ENCODE results near the gene ABCA1.

Gene ABCA1

GRCh38 chr9:104890433-104890770 lies 37.6 kb downstream of the ABCA1 start:
- H3K36me3 ChIP-seq: no peaks in the 10 kb centered on the region; the same call in 1 of the 2 replicates
- no peaks in the 10 kb centered on the region for H3K27me3 ChIP-seq
- H3K4me1 ChIP-seq: peaks cover 12% of the 10 kb centered on the region; the same call in 1 of the 2 replicates
- H3K4me3 ChIP-seq (ENCODE audit: low read depth, low read length): no peak overlapping the region
- no peak for TF ChIP-seq CTCF (IDR thresholded peaks at IDR 0.05; ENCODE audit: low read depth, low read length)
- DNase-seq: no peak
- H3K9me3 ChIP-seq: no peaks in the 10 kb centered on the region

DNA sequence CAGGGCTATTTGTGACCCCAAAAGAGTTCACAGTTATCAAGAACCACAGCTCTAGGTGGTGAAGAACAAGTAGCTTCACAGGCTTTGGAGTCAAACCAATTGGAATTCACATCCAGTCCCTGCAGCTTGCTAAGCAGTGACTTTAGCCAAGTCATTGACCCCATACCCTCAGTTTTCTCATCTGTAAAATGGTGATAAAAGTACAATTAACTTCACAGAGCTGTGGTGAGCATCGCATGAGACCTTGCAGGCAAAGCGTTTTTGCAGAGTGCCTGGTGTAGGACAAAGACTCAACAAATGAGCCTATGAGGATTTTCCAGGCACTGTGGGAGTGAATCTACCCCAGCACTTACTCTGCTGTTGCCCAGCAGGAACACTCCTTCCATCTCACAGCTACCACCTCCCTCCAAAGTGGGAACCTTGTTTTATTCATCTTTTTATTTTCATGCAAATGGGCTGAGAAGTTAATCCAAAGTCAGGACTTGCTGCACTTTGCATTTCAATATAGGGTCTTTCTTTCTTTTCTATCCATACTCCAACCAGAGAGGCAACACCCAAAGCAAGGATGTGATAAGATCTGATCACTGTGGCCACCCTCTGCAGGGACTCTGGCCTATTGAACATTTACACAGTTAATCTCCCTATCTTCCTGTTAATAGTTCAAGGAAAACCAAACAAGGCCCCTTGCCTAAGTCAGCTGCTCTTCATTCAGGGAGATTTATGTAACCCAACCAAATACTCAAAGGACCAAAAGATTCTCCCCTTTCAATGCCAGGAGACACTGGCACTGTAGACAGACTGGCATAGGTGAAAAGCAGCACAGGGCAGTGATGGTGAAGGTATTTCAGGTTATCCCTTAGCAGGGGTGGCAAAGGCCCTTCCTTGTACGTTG lies 41.9 kb downstream of the ABCA1 start:
- no peak overlapping the region for H3K4me3 ChIP-seq (ENCODE audit: low read depth, low read length)
- H3K9me3 ChIP-seq: no peaks in the 10 kb centered on the region
- no peak for TF ChIP-seq CTCF (IDR thresholded peaks at IDR 0.05; ENCODE audit: low read depth, low read length)
- H3K27me3 ChIP-seq: no peaks in the 10 kb centered on the region
- peaks cover 12% of the 10 kb centered on the region; the same call in 1 of the 2 replicates for H3K4me1 ChIP-seq
- no peaks in the 10 kb centered on the region; the same call in 1 of the 2 replicates for H3K36me3 ChIP-seq
- DNase-seq: no peak

DNA sequence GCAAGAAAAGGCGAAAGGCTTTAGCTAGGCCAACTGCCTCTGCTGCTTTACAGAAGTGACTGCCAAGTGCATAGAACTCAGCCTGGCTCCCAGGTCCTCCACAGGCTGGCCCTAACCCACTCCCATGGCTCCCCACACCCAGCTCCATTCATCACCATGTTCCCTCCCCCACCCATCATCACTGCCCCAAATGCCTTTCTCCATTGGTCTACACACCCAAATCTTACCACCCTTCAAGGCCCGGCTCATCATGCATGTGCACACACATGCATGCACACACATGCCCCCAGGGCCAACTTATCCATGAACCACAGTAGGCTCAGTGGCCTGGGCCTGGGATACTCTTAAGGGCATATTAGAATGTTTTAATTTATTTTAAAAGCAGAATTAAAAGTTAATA lies 44.8 kb downstream of the ABCA1 start:
- Histone ChIP-seq H3K9me3 (no peaks in the 10 kb centered on the region), H3K4me1 (no peaks in the 10 kb centered on the region; the same call in 1 of the 2 replicates), H3K27me3 (no peaks in the 10 kb centered on the region), H3K4me3 (ENCODE audit: low read depth, low read length) (no peak overlapping the region), H3K36me3 (no peaks in the 10 kb centered on the region)
- no peak for TF ChIP-seq CTCF (IDR thresholded peaks at IDR 0.05; ENCODE audit: low read depth, low read length)
- DNase-seq: no peak

DNA sequence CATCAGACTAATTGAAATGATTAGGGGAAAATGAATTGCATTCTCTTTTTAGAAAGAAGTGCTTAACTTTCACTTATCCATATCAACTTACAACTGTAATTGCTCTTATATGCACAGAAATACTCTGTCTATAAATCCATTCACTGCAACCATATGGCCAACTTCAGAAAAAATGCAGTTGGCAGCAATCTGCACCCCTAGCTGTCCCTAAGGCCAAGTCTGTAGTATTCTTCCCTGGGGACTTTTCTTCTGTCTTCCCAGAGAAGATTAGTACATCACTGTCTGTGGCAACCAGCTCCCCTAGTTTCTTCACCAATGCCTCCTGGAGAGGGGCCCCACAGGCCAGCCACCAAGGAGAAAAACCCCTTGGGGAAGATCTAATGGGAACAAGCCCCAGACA lies 45.4 kb downstream of the ABCA1 start:
- Histone ChIP-seq H3K36me3 (no peaks in the 10 kb centered on the region), H3K4me3 (ENCODE audit: low read depth, low read length) (no peak overlapping the region), H3K9me3 (no peaks in the 10 kb centered on the region), H3K27me3 (no peaks in the 10 kb centered on the region), H3K4me1 (no peaks in the 10 kb centered on the region; the same call in 1 of the 2 replicates)
- TF ChIP-seq CTCF (IDR thresholded peaks at IDR 0.05; ENCODE audit: low read depth, low read length): no peak
- DNase-seq: no peak

- no peaks in the 10 kb centered on the region for H3K9me3 ChIP-seq
- no peak for TF ChIP-seq CTCF (IDR thresholded peaks at IDR 0.05; ENCODE audit: low read depth, low read length)
- H3K36me3 ChIP-seq: no peaks in the 10 kb centered on the region
- H3K4me3 ChIP-seq (ENCODE audit: low read depth, low read length): no peak overlapping the region
- no peaks in the 10 kb centered on the region; the same call in 1 of the 2 replicates for H3K4me1 ChIP-seq
- DNase-seq: peak; percentile 74
- H3K27me3 ChIP-seq: no peaks in the 10 kb centered on the region
Measured at GRCh38 chr9:104882086-104882485, 45.9 kb downstream of the ABCA1 start.

Data from BE2C (cell line).